Bladder microvascular endothelial cell (primary cell): Measurements from ENCODE around the gene CSNK1G1. TPM values are rescaled to one million over a fixed set of nuclear protein-coding genes. Genes with fewer than 3 reads are reported as not detected.

Source experiments
- total RNA-seq: library from RNA; depleted of rRNA; stranded (reverse); fragments of >200 nt; gene quantifications from 2 replicates; pipeline ENCODE4 v1.2.3, GENCODE V29; 2014

The CSNK1G1 gene
- total RNA-seq = 17.0 and 41.1 TPM in 2 replicates

GRCh38 chr15:64355944-64356709 is at the start of gene CSNK1G1:
CSNK1G1 (minus strand) TSS chr15:64356173; CDS start chr15:64300499, 55,674 bp downstream.

GRCh38 chr15:64387562-64388168 is 31.7 kb upstream of the CSNK1G1 start, which contains the start of gene TRIP4:
TRIP4 (plus strand) TSS chr15:64387836; CDS start chr15:64387864, 28 bp downstream.

GRCh38 chr15:64381000-64381751 is 25.2 kb upstream of the CSNK1G1 start, which contains the start of gene PCLAF:
PCLAF (minus strand) TSS chr15:64381441; CDS start chr15:64381371, 70 bp downstream.

GRCh38 chr15:64162869-64163658 is 192.9 kb downstream of the CSNK1G1 start, which contains the start of gene PPIB:
PPIB (minus strand) TSS chr15:64163022; CDS start chr15:64162986, 36 bp downstream.

GRCh38 chr15:64151727-64152506 is 204.1 kb downstream of the CSNK1G1 start, which contains the start of gene SNX22:
SNX22 (plus strand) TSS chr15:64151731; CDS start chr15:64151776, 45 bp downstream.

Other genes with a start within 250 kb of the CSNK1G1 start
- 0.16 and 0.25 TPM in 2 replicates for gene SNX22, start 204.4 kb downstream of the CSNK1G1 start, total RNA-seq
- 611 and 726 TPM in 2 replicates for gene PPIB, start 193.2 kb downstream of the CSNK1G1 start, total RNA-seq
- gene PCLAF, start 25.3 kb upstream of the CSNK1G1 start, total RNA-seq = 8.5 and 25.1 TPM in 2 replicates
- gene TRIP4, start 31.7 kb upstream of the CSNK1G1 start, total RNA-seq = 8.7 and 15.8 TPM in 2 replicates
- gene ZNF609, start 104.4 kb upstream of the CSNK1G1 start, total RNA-seq = 15.4 and 69.0 TPM in 2 replicates